Measurements from ENCODE around the gene JTB.
"Not testable (repeated sequence)": the region's sequence is repeated elsewhere in the genome, so short reads cannot be mapped to it uniquely, and the experiment has no call there.

Gene JTB

GRCh38 chr1:153977250-153978240 lies at the start of gene JTB:
TSS of gene JTB (minus strand) at chr1:153977674. CDS start at chr1:153977252, 422 bp downstream.
- DNase-seq, result peak; percentile 82

GRCh38 chr1:154019940-154020339 lies 42.5 kb upstream of the JTB start:
- DNase-seq, result no peak

- no peak for DNase-seq
These were observed 41.8 kb upstream of the JTB start for GRCh38 chr1:154019269-154019668.

- DNase-seq, result no peak
These were observed 36.9 kb upstream of the JTB start for GRCh38 chr1:154014154-154014907.

- not testable (repeated sequence) for DNase-seq
These were observed 35.1 kb upstream of the JTB start for GRCh38 chr1:154012543-154012942.

GRCh38 chr1:154012129-154012528 lies 34.7 kb upstream of the JTB start:
- DNase-seq, result no peak

GRCh38 chr1:154006136-154006535 lies 28.7 kb upstream of the JTB start:
- DNase-seq, result no peak

GRCh38 chr1:154000420-154000819 lies 22.9 kb upstream of the JTB start:
- DNase-seq, result no peak

GRCh38 chr1:153996882-153997281 lies 19.4 kb upstream of the JTB start:
- DNase-seq, result not testable (repeated sequence)

GRCh38 chr1:153995640-153996039 lies 18.2 kb upstream of the JTB start:
- DNase-seq, result no peak

- no peak for DNase-seq
These were observed 17.7 kb upstream of the JTB start for GRCh38 chr1:153995202-153995601.

- no peak for DNase-seq
These were observed 14.3 kb upstream of the JTB start for GRCh38 chr1:153991806-153992205.

GRCh38 chr1:153991151-153991630 lies 13.7 kb upstream of the JTB start:
- DNase-seq, result no peak

- DNase-seq, result peak; percentile 73
These were observed 13.1 kb upstream of the JTB start, which contains the start of gene RPS27 for GRCh38 chr1:153990468-153991150. TSS of gene RPS27 (plus strand) at chr1:153990762. CDS start at chr1:153990797, 35 bp downstream.

GRCh38 chr1:153987621-153988020 lies 10.1 kb upstream of the JTB start:
- DNase-seq, result no peak

- no peak for DNase-seq
These were observed 8.7 kb upstream of the JTB start, which contains the start of gene RAB13 for GRCh38 chr1:153985941-153986761. TSS of gene RAB13 (minus strand) at chr1:153986339. CDS start at chr1:153986236, 103 bp downstream.

GRCh38 chr1:153985341-153985912 lies 8.0 kb upstream of the JTB start:
- DNase-seq, result peak; percentile 52

- DNase-seq, result no peak
These were observed 6.8 kb upstream of the JTB start for GRCh38 chr1:153984123-153984894.

- not testable (repeated sequence) for DNase-seq
These were observed 4.3 kb upstream of the JTB start for GRCh38 chr1:153981735-153982134.

GRCh38 chr1:153979091-153979490 lies 1.6 kb upstream of the JTB start:
- DNase-seq, result not testable (repeated sequence)
